Psoas muscle (tissue), 8 donors: ENCODE measurements around the gene CLSTN2. TPM values are rescaled to one million over a fixed set of nuclear protein-coding genes. Genes with fewer than 3 reads are reported as not detected.

ENCODE experiments used
- ATAC-seq, 4 donors: fragments of 200-7000 bp; cut with Tn5 transposase; one replicate each; pipeline ENCODE4 v1.9.1; 2020; ENCODE audit warnings: moderate library complexity in 3 of 4, mild to moderate bottlenecking in 2 of 4
- DNase-seq, 2 donors: peaks; one replicate each; pipeline ENCODE4 v3.0.0-alpha.2; 2020
- H3K27ac ChIP-seq: fragments of 200-600 bp; one replicate; pipeline ENCODE4 v1.8.0; 2022
- H3K27me3 ChIP-seq, 3 donors: fragments of 200-600 bp in 1 of 3; one replicate each; pipeline versions ENCODE4 v1.6.1 to v1.8.0; 2013 to 2022; ENCODE audit warnings: low read length in 2 of 3, mild to moderate bottlenecking in 2 of 3, moderate library complexity in 1 of 3; ENCODE audit not compliant: insufficient read depth in 3 of 3
- H3K36me3 ChIP-seq, 2 donors: fragments of 200-600 bp in 1 of 2; one replicate each; pipeline versions ENCODE4 v1.6.1 to v1.8.0; 2013 to 2022; ENCODE audit warnings: low read depth in 1 of 2, mild to moderate bottlenecking in 1 of 2, moderate library complexity in 1 of 2; ENCODE audit not compliant: insufficient read depth in 1 of 2
- H3K4me1 ChIP-seq: fragments of 200-600 bp; one replicate; pipeline ENCODE4 v1.8.0; 2022
- H3K4me3 ChIP-seq: fragments of 200-600 bp; one replicate; pipeline ENCODE4 v1.8.0; 2022; ENCODE audit warnings: mild to moderate bottlenecking
- H3K9me3 ChIP-seq: fragments of 200-600 bp; one replicate; pipeline ENCODE4 v1.8.0; 2022
- WGBS, 3 donors: extraction: QIAGEN DNeasy Blood & Tissue Kit; methylation state at CpG; one replicate each; pipeline versions ENCODE4 v1.1.6 to v1.1.7; 2013; 5-methylcytosine and 5-hydroxymethylcytosine counted together
- intact Hi-C, 2 donors: fragments of 100-400 bp; cut with DNase I; formaldehyde crosslinking; loops; one replicate each; pipeline versions ENCODE4 v1.11.0 to v1.14.2; 2022
- polyA plus RNA-seq, 3 donors: library from polyadenylated mRNA; stranded (reverse); fragments of 200-250 nt; gene quantifications; one replicate each; pipeline ENCODE4 v1.2.3, GENCODE V29; 2013
- total RNA-seq, 4 donors: library from RNA; stranded (reverse); fragmentation: NEBNext Ultra II Directional in 2 of 4; extraction: Animal tissue kit (Norgen Biotek cat#: 25700) in 2 of 4; gene quantifications; one replicate each; pipeline versions ENCODE4 v1.2.1 to v1.2.4, GENCODE V29; 2021 to 2023
- TF ChIP-seq, protein P1 (sequence below): fragments of 200-600 bp; IDR thresholded peaks from one replicate; pipeline ENCODE4 v1.8.0; 2022; ENCODE audit warnings: antibody characterized with exemption
- donor health status: healthy with polysubstance abuse.
- donor health status: DM: no; HTN: no; CAD: no; lungs with moderate emphysema.
- donor health status: Bipolar disorder and iron deficiency.
- donor health status: healthy.
- donor health status: DM: yes; HTN: yes; CAD: no.
- donor health status: DM: no; HTN: no; CAD: no.
- donor health status: DM: no; HTN: no; CAD: no.
- donor health status: DM: yes; HTN: yes; CAD: no.

The CLSTN2 gene
- total and polyA plus RNA-seq, 7 donors = 0.24 to 5.0 (median 1.5) TPM

DNA sequence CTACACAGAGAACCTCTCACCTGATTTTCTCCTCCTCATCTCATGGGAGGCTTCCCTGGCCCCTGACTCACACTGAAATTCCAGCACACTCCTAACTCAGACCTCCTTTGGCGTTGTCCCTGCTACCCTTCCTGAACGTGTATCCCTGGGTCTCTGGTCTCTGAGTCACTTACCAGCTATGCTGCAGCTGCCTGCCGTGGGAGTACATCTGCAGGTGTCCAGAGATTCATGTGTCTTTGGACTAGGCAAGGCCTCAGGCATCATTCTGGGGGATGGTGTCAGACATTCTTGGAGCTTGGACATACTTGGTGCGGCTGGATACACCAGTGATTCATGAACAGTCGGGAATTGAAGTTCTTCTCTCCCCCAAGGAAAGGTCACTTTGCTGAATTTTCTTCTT lies 594.1 kb downstream of the CLSTN2 start:
- TF ChIP-seq, protein P1, sequence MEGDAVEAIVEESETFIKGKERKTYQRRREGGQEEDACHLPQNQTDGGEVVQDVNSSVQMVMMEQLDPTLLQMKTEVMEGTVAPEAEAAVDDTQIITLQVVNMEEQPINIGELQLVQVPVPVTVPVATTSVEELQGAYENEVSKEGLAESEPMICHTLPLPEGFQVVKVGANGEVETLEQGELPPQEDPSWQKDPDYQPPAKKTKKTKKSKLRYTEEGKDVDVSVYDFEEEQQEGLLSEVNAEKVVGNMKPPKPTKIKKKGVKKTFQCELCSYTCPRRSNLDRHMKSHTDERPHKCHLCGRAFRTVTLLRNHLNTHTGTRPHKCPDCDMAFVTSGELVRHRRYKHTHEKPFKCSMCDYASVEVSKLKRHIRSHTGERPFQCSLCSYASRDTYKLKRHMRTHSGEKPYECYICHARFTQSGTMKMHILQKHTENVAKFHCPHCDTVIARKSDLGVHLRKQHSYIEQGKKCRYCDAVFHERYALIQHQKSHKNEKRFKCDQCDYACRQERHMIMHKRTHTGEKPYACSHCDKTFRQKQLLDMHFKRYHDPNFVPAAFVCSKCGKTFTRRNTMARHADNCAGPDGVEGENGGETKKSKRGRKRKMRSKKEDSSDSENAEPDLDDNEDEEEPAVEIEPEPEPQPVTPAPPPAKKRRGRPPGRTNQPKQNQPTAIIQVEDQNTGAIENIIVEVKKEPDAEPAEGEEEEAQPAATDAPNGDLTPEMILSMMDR = no peak
- Histone ChIP-seq H3K4me1 (no peaks in the 10 kb centered on the region), H3K9me3 (no peaks in the 10 kb centered on the region), H3K27ac (no peak overlapping the region), H3K36me3 (no peaks in the 10 kb centered on the region), H3K27me3 (no peaks in the 10 kb centered on the region), H3K4me3 (no peak overlapping the region)
- peak in 2 of 4 donors; percentile 42 to 82 for ATAC-seq
- intact Hi-C loops = no loop called here
- 36 to 52% (median 40%) methylated on average over 5 of the region's 5 CpGs for WGBS, 3 donors
- DNase-seq = no peak

DNA sequence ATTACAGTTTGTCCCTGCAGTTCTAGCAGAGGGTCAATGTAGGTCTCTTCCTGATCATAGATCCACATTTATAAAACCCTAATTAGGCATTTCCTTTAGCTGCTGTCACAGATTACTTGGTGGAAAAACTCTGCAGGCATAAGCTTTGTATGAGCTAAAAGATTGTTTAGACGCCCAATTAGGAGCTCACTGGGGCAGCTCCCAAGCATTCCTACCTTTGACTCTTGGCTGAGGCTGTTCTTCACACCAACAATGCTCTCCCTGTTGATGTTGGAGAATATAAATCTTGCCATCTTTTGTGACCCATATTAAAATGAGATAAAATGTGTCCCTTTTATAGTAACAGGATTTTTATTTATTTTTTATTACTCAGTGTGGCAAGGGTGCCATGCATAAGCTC lies 594.6 kb downstream of the CLSTN2 start:
- Histone ChIP-seq H3K27me3 (no peaks in the 10 kb centered on the region), H3K36me3 (no peaks in the 10 kb centered on the region), H3K4me1 (no peaks in the 10 kb centered on the region), H3K27ac (no peak overlapping the region), H3K4me3 (no peak overlapping the region), H3K9me3 (no peaks in the 10 kb centered on the region)
- intact Hi-C loops = no loop called here
- TF ChIP-seq, protein P1 = no peak
- ATAC-seq (no peak), DNase-seq (no peak)
- WGBS, 3 donors = 24 to 53% (median 45%) methylated on average over 1 of the region's 1 CpG

DNA sequence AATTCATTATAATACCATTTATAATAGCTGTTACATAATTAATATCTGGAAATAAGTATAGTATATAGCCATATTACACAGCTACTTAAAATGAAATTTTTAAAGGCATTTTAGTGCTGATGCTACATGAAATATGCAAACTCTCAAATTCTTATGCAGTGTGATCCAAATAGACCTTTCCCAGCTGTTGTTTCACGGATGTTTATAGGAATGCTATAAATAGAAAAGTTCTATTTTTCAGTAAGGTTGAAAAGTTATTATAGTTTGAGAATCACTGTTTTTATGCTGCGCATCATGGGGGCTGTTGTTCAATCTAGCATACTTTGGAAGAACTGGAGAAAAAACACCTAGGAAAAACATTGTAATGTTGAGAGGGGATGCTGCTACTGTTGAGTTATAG lies 595.1 kb downstream of the CLSTN2 start:
- intact Hi-C loops = no loop called here
- H3K4me3 ChIP-seq = no peak overlapping the region
- H3K4me1 ChIP-seq = no peaks in the 10 kb centered on the region
- no peaks in the 10 kb centered on the region for H3K9me3 ChIP-seq
- H3K27me3 ChIP-seq = no peaks in the 10 kb centered on the region
- DNase-seq = no peak
- no peaks in the 10 kb centered on the region for H3K36me3 ChIP-seq
- TF ChIP-seq, protein P1 = no peak
- WGBS, 3 donors = 56 to 80% (median 66%) methylated on average over 2 of the region's 2 CpGs
- H3K27ac ChIP-seq = no peak overlapping the region
- ATAC-seq = no peak

DNA sequence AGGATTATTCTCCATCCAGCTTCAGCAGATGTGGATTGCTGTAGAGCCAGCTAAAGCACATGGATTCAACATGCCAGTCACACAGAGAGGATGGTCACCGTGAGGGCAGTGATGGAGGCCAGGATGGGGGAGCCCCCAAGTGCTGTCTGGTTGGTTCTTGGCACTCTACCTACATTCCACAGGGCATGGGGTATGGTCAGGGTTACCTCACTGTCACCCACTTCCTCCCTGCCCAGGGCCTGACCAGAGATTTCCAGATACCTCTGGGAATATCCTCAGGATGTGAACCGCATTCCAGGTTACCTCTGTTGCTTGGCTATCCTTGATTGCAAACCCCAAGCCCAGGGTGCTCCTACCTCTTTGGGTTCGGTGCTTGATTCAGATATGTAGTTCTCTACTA lies 595.6 kb downstream of the CLSTN2 start:
- no peak overlapping the region for H3K27ac ChIP-seq
- ATAC-seq (no peak), DNase-seq (no peak)
- no peak overlapping the region for H3K4me3 ChIP-seq
- intact Hi-C loops = no loop called here
- no peaks in the 10 kb centered on the region for H3K4me1 ChIP-seq
- H3K27me3 ChIP-seq = no peaks in the 10 kb centered on the region
- H3K36me3 ChIP-seq = no peaks in the 10 kb centered on the region
- TF ChIP-seq, protein P1 = no peak
- no peaks in the 10 kb centered on the region for H3K9me3 ChIP-seq
- 73 to 80% (median 78%) methylated on average over 3 of the region's 3 CpGs for WGBS, 3 donors

DNA sequence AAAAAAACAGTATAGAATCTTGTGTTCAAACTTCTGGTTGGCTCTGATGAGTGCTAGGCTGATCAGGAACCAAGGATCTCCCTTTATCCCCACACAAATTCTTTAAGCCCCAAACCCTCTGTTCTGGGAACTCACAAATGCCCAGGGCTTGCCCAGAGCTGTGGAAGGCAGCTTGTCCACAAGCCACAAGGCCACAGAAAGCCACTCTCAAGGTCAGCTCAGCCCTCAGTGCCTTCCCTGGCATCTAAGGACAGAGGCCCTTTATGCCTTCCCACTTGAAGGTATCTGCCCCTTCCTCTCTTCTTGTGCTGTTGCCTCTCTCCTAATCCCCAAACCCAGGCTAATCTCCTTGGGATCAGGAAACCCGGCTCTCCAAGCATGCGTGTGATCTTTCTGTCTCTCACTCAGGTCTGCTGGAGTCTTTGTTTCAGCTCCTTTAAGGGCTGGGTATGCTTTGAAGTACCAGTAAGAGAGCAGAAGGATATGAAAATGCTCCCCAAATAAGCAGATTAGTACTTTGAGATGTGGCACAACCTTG lies 597.9 kb downstream of the CLSTN2 start:
- no peak for ATAC-seq

More for the DNA sequence above, 597.9 kb downstream of the CLSTN2 start:
- TF ChIP-seq, protein P1 = no peak
- intact Hi-C loops = no loop called here
- Histone ChIP-seq H3K9me3 (no peaks in the 10 kb centered on the region), H3K27ac (no peak overlapping the region), H3K4me1 (no peaks in the 10 kb centered on the region), H3K36me3 (no peaks in the 10 kb centered on the region), H3K4me3 (no peak overlapping the region), H3K27me3 (no peaks in the 10 kb centered on the region)
- DNase-seq = no peak
- WGBS, 3 donors = 60 to 71% (median 68%) methylated on average over 2 of the region's 2 CpGs
